ENCODE measurements around the gene A1CF. TPM values are rescaled to one million over a fixed set of nuclear protein-coding genes. Genes with fewer than 3 reads are reported as not detected.

A1CF gene
- total RNA-seq, 1 experiment from 2014 or later, result 0.03 TPM

DNA sequence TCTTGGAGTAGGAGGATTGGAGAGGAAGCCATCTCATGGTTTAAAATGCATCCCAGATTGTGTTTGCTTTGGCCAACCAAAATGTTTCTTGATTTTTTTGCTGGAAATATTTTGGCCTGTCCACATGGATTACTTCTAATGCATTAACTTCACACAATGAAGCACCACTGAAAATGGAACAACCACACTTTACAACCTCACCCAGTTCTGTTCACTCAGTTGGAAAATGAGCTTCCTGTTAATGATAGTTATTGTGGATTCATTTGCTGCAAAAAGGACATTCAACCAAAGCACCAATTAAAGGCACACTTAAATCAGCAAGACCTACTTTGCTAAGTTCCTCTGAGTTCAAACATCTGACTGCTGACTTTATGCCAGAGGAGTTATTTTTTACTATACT, 11.3 kb upstream of the A1CF start:
- ChIA-PET CTCF (no interaction called here), POLR2A (no interaction called here)
- no peaks in the 10 kb centered on the region for H3K36me3 ChIP-seq (ENCODE audit: control insufficient read depth, insufficient read depth, low read length)
- no peaks in the 10 kb centered on the region for H3K9me3 ChIP-seq (ENCODE audit: control insufficient read depth, insufficient read depth, low read depth, low read length)
- H3K27me3 ChIP-seq (ENCODE audit: control insufficient read depth, insufficient read depth, low read length), result no peaks in the 10 kb centered on the region; the same call in 1 of the 2 replicates
- DNase-seq (ENCODE audit: low read depth, low spot score) (no peak), ATAC-seq (no peak)
- no peak overlapping the region for H3K4me3 ChIP-seq (ENCODE audit: low read depth in 2 of 2, low read length in 2 of 2)
- no peak for TF ChIP-seq REST (IDR thresholded peaks at IDR 0.05; ENCODE audit: insufficient read depth in 1 of 2, low read depth in 2 of 2, low read length in 1 of 2)
- no peak for TF ChIP-seq TCF7L2 (IDR thresholded peaks at IDR 0.05; ENCODE audit: low read depth, low read length)
- no peak for TF ChIP-seq SIN3A (IDR thresholded peaks at IDR 0.05; ENCODE audit: borderline replicate concordance, insufficient read depth, low read depth, low read length)
- TF ChIP-seq, protein P1, sequence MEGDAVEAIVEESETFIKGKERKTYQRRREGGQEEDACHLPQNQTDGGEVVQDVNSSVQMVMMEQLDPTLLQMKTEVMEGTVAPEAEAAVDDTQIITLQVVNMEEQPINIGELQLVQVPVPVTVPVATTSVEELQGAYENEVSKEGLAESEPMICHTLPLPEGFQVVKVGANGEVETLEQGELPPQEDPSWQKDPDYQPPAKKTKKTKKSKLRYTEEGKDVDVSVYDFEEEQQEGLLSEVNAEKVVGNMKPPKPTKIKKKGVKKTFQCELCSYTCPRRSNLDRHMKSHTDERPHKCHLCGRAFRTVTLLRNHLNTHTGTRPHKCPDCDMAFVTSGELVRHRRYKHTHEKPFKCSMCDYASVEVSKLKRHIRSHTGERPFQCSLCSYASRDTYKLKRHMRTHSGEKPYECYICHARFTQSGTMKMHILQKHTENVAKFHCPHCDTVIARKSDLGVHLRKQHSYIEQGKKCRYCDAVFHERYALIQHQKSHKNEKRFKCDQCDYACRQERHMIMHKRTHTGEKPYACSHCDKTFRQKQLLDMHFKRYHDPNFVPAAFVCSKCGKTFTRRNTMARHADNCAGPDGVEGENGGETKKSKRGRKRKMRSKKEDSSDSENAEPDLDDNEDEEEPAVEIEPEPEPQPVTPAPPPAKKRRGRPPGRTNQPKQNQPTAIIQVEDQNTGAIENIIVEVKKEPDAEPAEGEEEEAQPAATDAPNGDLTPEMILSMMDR (IDR thresholded peaks at IDR 0.05), result no peak
- TF ChIP-seq POLR2AphosphoS5 (IDR thresholded peaks at IDR 0.05; ENCODE audit: low read depth, low read length), result no peak
- H3K4me1 ChIP-seq (ENCODE audit: control insufficient read depth, insufficient read depth, low read length), result no peaks in the 10 kb centered on the region
- in situ Hi-C loops (cut with HindIII; ENCODE audit: low pct_unique_long_range_greater_than_20kb, low sequenced_read_pairs) (no loop called here), intact Hi-C loops (cut with micrococcal nuclease; ENCODE audit: unreplicated experiment) (loop anchor here (1.0 kb wide), 1 partner anchor 44 kb away; no protein-coding TSS in a partner anchor)
- no TSS peak for BruUV-seq (replicated peaks)
- H3K27ac ChIP-seq (ENCODE audit: low read length), result no peak overlapping the region

DNA sequence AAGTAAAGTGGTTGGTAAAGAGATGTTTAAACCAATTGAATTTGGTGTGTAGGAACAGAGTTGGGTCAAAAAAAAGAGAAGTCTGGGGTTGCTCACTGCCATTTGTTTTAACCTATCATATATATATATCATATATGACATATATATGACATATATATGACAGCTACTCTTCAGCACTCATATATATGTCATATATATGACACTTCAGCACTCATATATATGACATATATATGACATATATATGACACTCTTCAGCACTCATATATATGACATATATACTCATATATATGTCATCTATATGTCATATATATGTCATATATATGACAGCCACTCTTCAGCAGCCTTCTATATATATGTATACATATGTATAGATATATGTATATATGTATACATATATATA, 8.9 kb upstream of the A1CF start:
- ChIA-PET POLR2A (no interaction called here), CTCF (no interaction called here)
- Histone ChIP-seq H3K4me1 (ENCODE audit: control insufficient read depth, insufficient read depth, low read length) (no peaks in the 10 kb centered on the region), H3K9me3 (ENCODE audit: control insufficient read depth, insufficient read depth, low read depth, low read length) (no peaks in the 10 kb centered on the region), H3K36me3 (ENCODE audit: control insufficient read depth, insufficient read depth, low read length) (no peaks in the 10 kb centered on the region), H3K4me3 (ENCODE audit: low read depth in 2 of 2, low read length in 2 of 2) (no peak overlapping the region), H3K27me3 (ENCODE audit: control insufficient read depth, insufficient read depth, low read length) (no peaks in the 10 kb centered on the region; the same call in 1 of the 2 replicates), H3K27ac (ENCODE audit: low read length) (no peak overlapping the region)
- no peak for DNase-seq (ENCODE audit: low read depth, low spot score)
- no peak for TF ChIP-seq POLR2AphosphoS5 (IDR thresholded peaks at IDR 0.05; ENCODE audit: low read depth, low read length)
- no peak for TF ChIP-seq TCF7L2 (IDR thresholded peaks at IDR 0.05; ENCODE audit: low read depth, low read length)
- TF ChIP-seq SIN3A (IDR thresholded peaks at IDR 0.05; ENCODE audit: borderline replicate concordance, insufficient read depth, low read depth, low read length), result no peak
- intact Hi-C loops (cut with micrococcal nuclease; ENCODE audit: unreplicated experiment) (no loop called here), in situ Hi-C loops (cut with HindIII; ENCODE audit: low pct_unique_long_range_greater_than_20kb, low sequenced_read_pairs) (no loop called here)
- BruUV-seq (replicated peaks), result no TSS peak
- ATAC-seq, result no peak

DNA sequence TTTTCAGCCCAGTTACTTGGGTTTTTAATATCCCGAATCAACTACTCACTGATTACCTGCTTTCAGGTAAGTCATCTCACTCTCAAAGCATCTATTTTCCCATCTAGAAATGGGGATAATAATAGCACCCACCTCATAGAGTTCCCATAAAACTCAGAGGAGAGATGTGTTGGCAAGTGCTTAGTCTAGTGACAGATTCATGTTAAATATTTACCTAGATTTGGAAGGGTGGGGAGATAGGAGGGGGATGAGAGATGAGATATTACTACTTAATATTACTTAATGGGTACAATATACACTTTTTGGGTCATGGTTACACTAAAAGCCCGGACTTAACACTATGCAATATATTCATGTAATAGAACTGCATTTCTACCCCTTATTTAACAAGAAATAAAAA, 7.0 kb upstream of the A1CF start:
- H3K27ac ChIP-seq (ENCODE audit: low read length), result no peak overlapping the region
- in situ Hi-C loops (cut with HindIII; ENCODE audit: low pct_unique_long_range_greater_than_20kb, low sequenced_read_pairs), result no loop called here
- POLR2A ChIA-PET, result no interaction called here
- CTCF ChIA-PET, result no interaction called here
- no peaks in the 10 kb centered on the region for H3K36me3 ChIP-seq (ENCODE audit: control insufficient read depth, insufficient read depth, low read length)
- DNase-seq (ENCODE audit: low read depth, low spot score) (no peak), ATAC-seq (no peak)
- BruUV-seq (replicated peaks), result no TSS peak
- H3K4me3 ChIP-seq (ENCODE audit: low read depth in 2 of 2, low read length in 2 of 2), result no peak overlapping the region
- no peaks in the 10 kb centered on the region for H3K9me3 ChIP-seq (ENCODE audit: control insufficient read depth, insufficient read depth, low read depth, low read length)
- no peaks in the 10 kb centered on the region; the same call in 1 of the 2 replicates for H3K27me3 ChIP-seq (ENCODE audit: control insufficient read depth, insufficient read depth, low read length)
- intact Hi-C loops (cut with micrococcal nuclease; ENCODE audit: unreplicated experiment), result no loop called here
- no peaks in the 10 kb centered on the region for H3K4me1 ChIP-seq (ENCODE audit: control insufficient read depth, insufficient read depth, low read length)
- TF ChIP-seq REST (IDR thresholded peaks at IDR 0.05; ENCODE audit: insufficient read depth in 1 of 2, low read depth in 2 of 2, low read length in 1 of 2), result no peak
- TF ChIP-seq TCF7L2 (IDR thresholded peaks at IDR 0.05; ENCODE audit: low read depth, low read length), result no peak
- no peak for TF ChIP-seq SIN3A (IDR thresholded peaks at IDR 0.05; ENCODE audit: borderline replicate concordance, insufficient read depth, low read depth, low read length)
- TF ChIP-seq POLR2AphosphoS5 (IDR thresholded peaks at IDR 0.05; ENCODE audit: low read depth, low read length), result no peak
- TF ChIP-seq, protein P1 (IDR thresholded peaks at IDR 0.05), result no peak

Data from Panc1 (cell line).